Fibroblast of pulmonary artery (primary cell): ENCODE results near the gene ROR1.
A peak's percentile ranks its signal among the peaks of the same experiment; 100 is the strongest.

ENCODE experiments used
- DNase-seq: peaks from one replicate; pipeline ENCODE4 v3.0.0-alpha.2; 2010; ENCODE audit warnings: low read depth
- H3K4me3 ChIP-seq: replicated peaks from 2 replicates; pipeline ENCODE4 v1.5.1; 2011; ENCODE audit warnings: low read depth, mild to moderate bottlenecking, control low read depth, low read length, moderate library complexity
- CTCF ChIP-seq: IDR thresholded peaks from 2 replicates; pipeline ENCODE4 v1.5.1; 2011; ENCODE audit warnings: mild to moderate bottlenecking, control low read depth, low read length, inconsistent platforms; ENCODE audit errors: missing control alignments

The ROR1 gene

GRCh38 chr1:63988941-63989340, 215.1 kb downstream of the ROR1 start:
- no peak for TF ChIP-seq CTCF
- no peak for DNase-seq
- no peak overlapping the region for H3K4me3 ChIP-seq

- no peak for TF ChIP-seq CTCF
- no peak for DNase-seq
- H3K4me3 ChIP-seq: no peak overlapping the region
Observed at GRCh38 chr1:63991685-63992084, 217.9 kb downstream of the ROR1 start.

GRCh38 chr1:64000021-64000420, 226.2 kb downstream of the ROR1 start:
- DNase-seq: no peak
- no peak overlapping the region for H3K4me3 ChIP-seq
- no peak for TF ChIP-seq CTCF

- no peak for TF ChIP-seq CTCF
- H3K4me3 ChIP-seq: no peak overlapping the region
- no peak for DNase-seq
Observed at GRCh38 chr1:64001038-64001437, 227.2 kb downstream of the ROR1 start.

GRCh38 chr1:64004451-64005025, 230.7 kb downstream of the ROR1 start:
- no peak for TF ChIP-seq CTCF
- no peak overlapping the region for H3K4me3 ChIP-seq
- DNase-seq: peak; percentile 25

GRCh38 chr1:64005801-64006200, 232.0 kb downstream of the ROR1 start:
- TF ChIP-seq CTCF: no peak
- H3K4me3 ChIP-seq: no peak overlapping the region

GRCh38 chr1:64006276-64007051, 232.6 kb downstream of the ROR1 start:
- H3K4me3 ChIP-seq: no peak overlapping the region
- peak; percentile 71 for DNase-seq
- TF ChIP-seq CTCF: no peak

More at GRCh38 chr1:64005801-64006200, 232.0 kb downstream of the ROR1 start:
- DNase-seq: no peak
